Sigmoid colon (tissue), 4 donors: ENCODE results near the gene PEX5L.

Experiments
- EP300 ChIP-seq, 4 donors: sonication (generic); formaldehyde crosslinking; IDR thresholded peaks; one replicate each; pipeline ENCODE4 v1.6.1; 2017; ENCODE audit warnings: antibody characterized with exemption in 4 of 4
- TF ChIP-seq, protein P1 (sequence below), 4 experiments: fragments of 450-650 bp in 3 of 4; fragments of 200-600 bp in 1 of 4; IDR thresholded peaks; one replicate each; pipeline ENCODE4 v1.5.1; 2016 to 2019; ENCODE audit warnings: antibody characterized with exemption in 4 of 4, mild to moderate bottlenecking in 3 of 4, moderate library complexity in 2 of 4

DNA sequence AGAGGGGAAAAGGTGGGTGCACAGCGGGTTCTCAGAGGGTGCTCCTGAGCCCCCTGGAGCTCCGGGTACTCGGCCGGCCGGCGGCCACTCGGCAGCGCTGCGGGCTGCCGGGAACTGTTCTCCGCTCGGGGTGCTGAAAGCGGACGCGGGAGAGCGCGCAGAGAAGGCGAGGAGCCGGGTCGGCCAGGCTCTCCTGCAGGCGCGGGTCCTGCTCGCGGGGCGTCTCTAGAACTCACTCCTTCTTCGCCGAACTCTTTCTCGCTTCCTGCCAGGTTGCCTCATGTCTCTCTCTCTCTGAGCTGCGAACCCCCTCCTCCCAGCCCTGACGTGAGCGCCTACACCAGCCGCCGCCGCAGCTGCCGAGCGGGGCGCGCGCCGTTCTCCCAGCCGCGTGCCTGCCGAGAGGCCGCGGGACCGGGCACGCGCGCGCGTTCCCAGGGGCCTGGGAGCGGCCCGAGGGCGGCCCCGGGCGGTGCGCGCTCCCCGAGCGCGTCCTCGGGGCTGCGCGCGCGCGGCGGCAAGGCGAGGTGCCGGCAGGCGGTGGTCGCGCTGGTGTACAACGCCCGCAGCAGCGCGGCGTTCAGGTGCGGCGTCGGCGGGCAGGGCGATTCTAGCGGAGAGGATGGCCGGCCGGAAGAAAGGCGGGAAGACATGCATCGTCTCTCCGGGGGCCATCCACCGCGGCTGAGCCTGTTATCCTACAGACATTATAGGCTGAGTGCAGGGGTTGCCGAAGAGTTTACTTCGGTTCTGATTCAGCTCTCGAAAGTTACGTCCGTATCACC, at the start of gene PEX5L:
- TF ChIP-seq, protein P1, sequence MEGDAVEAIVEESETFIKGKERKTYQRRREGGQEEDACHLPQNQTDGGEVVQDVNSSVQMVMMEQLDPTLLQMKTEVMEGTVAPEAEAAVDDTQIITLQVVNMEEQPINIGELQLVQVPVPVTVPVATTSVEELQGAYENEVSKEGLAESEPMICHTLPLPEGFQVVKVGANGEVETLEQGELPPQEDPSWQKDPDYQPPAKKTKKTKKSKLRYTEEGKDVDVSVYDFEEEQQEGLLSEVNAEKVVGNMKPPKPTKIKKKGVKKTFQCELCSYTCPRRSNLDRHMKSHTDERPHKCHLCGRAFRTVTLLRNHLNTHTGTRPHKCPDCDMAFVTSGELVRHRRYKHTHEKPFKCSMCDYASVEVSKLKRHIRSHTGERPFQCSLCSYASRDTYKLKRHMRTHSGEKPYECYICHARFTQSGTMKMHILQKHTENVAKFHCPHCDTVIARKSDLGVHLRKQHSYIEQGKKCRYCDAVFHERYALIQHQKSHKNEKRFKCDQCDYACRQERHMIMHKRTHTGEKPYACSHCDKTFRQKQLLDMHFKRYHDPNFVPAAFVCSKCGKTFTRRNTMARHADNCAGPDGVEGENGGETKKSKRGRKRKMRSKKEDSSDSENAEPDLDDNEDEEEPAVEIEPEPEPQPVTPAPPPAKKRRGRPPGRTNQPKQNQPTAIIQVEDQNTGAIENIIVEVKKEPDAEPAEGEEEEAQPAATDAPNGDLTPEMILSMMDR (IDR thresholded peaks at IDR 0.05), result no peak
- TF ChIP-seq EP300 (IDR thresholded peaks at IDR 0.05), result no peak
